OCI-M2 (cell line): ENCODE results near the gene PRTFDC1.
"Not testable (repeated sequence)": the region's sequence is repeated elsewhere in the genome, so short reads cannot be mapped to it uniquely, and the experiment has no call there.

Experiments used
- DNase-seq: peaks from one replicate; lab custom pipeline; 2025; ENCODE audit not compliant: unreplicated experiment; lab: John Stamatoyannopoulos, UW

PRTFDC1 gene

DNA sequence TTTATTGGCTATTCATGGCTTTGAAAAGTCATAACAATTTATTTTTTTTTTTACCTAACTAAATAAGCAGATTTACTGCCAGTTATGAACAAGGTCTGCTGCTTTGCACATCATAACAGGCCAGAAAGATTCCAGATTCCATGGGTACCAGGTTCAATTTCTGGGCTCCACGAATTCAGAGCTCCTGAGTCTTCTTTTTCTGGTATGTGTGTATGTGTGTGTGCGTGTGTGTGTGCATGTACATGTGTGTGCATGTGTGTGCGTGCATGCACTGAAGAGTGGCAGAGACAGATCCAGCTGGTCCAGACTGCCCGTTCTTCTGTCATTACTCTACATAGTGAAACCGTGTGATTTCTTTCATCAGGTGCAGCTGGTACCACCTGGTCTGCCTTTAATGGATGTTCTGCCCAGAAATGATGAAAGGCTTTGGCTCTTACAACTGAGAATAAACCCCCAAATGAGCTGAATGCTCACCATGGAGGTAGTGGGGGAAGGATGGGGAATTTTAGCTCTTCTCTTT is 14.6 kb upstream of the PRTFDC1 start:
- no peak for DNase-seq

DNA sequence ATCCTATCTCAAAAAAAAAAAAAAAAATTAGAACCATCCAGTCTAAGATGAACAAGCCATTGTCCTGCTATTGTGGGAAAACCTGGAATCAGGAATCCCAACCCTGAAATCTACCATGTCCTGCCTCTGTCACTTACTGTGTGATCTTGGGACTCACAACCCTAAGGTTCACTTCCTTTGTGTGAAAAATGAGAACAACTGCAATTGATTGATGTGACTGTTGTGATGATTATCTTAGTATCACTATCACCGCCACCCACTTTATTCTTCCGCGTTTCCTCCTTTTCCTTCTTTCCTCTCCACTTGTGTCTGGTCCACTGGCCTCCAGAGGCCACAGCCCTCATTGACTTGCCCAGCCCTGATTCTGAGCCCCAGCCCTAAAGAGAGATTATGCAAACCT is 12.6 kb upstream of the PRTFDC1 start:
- no peak for DNase-seq

DNA sequence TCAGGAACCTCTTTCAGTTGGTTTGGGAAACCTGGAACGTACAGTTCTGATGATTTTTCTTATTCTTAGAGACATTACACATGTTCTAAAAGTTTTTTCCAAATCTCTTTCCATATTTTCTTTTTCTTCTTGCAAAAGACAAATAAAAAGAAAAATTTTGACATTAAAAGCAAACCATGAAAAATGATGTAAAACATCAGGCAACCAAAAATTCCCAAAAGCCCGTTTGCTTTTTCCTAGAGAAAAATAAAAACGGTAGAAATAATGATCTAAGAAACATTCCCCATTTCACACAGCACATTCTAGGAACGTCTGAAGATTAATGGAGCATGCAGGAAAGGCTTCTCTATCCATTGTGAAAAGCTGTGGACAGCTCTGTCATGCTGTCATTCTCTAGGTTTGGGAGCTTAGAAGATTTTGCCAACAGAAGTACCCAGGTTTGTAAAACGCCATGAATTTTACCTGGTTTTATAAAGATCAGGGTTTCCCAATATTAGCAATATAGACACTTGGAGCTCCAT is 11.2 kb upstream of the PRTFDC1 start:
- DNase-seq, result no peak

DNA sequence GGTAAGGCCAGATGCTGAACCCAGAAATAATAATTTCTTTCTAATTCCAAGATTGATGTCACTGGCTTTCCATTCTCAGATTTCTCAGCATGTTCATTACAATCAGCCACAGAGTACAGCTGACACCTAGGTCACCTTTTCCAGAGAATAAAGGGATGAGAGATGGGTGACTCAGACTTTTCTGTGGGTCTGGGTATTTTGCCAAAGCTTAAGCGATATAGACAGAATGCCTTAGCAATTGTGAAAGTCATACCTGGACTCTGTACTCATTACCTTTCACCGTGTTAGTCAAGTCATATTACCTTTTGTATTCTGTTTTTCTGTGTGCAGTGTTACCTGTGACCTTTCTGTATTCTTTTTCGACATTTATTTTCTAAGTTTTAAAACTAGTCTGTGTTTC is 10.6 kb upstream of the PRTFDC1 start:
- DNase-seq, result no peak

DNA sequence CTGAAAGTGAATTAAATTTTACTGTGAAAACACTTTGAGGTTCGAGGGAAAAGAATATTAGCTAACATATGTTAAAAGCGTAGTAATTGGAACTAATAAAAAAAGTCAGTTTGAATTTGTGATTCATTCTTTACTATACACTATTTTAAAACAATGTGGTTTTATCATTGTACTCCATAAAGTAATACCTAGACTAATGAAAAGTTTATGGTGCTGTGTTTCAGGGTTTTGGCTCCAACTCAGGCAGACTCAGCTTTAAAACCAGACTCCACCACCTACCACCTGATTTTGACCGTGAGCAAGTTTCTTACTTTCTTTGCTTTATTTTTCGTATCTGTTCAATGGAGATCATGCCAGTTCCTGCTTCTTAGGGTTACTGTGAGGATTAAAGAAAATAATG is 9.2 kb upstream of the PRTFDC1 start:
- no peak for DNase-seq

DNA sequence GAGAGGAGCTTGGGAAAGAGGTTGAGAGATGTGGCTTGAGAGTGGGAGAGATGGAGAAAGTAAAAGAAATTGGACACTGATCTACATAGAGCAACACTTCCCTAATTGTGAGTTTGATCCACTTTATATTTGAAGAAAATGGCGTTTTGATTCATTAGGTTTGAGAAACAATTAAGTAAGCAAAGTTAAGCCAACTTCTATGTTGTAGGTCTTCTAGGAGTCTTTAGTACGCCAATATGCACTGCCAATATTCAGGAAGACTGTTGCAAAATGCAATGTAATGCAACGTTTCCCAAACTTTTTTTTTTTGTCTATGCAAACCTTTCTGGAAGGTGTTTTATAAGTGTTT is 7.0 kb upstream of the PRTFDC1 start:
- DNase-seq, result no peak

DNA sequence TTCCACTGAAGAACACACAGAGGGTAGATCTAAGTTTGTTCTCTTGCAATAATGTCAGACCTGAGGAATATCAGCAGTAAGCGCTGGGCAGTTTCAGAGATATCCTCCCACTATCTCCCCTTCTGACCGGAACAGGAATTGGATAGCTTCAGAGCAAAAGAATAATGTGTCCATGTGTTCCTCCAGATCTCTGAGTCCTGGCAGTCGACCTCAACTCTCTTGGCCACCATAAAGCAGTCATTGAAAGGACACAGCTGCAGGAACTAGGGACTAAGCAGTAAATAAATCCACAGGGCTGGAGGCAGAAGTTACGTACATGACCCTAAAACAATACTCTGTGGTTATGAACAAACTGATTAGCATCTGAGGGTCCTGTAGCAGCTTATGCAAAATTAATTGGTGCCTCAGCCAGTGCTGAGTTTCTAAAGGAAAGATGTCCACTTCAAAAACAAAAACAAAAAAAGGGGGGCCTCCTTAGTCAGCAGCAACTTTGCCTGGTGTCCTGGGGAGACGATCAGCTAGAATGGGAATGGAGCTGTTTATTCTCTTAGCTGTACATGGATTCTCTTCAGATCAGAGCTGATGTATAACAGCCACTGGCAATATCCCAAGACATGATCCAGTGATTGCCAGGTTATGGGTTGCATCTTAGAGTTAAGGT is 6.4 kb upstream of the PRTFDC1 start:
- no peak for DNase-seq

DNA sequence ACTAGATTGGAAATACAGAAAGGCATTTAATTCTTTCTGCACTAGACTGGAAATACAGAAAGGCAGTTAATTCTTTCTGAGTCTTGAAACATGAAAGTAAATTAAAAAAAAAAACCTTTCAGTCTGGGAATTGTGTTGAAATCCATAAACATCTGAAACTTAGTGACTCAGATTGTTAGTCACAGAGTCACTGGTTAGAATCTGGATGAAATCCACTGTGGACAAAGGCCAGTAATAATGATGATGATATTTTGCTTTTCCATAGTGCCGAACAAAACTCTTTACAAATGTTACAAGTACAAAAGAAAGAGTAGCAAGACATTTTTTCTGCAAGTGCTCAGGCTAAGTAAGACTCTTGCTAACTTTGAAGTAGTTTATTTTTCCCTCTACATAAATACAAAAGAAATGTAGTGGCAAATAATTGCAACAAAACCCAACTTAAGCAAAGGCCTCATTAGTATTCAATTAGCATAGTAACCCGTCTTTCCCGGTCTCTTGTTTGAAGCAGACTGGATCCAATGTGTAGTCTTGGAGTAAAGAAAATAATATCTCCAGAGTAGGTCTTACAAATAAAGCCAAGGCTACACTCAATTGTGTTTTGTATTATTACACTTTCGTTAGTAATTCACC is 5.8 kb upstream of the PRTFDC1 start:
- no peak for DNase-seq

DNA sequence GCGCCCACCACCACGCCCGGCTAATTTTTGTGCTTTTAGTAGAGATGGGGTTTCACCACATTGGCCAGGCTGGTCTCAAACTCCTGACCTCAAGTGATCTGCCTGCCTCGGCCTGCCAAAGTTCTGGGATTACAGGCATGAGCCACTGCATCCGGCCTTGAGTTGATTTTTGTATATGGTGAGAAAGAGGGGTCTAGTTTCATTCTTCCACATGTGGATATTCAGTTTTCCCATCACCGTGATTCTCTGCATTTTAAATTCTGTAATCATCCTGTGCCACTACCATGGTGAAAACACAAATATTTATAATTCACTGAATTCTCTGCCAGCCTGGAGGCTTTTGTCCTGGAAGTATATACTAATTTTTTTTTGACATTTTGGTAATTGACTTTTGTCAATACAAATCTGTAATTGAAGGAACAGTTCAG is 5.2 kb upstream of the PRTFDC1 start:
- not testable (repeated sequence) for DNase-seq

DNA sequence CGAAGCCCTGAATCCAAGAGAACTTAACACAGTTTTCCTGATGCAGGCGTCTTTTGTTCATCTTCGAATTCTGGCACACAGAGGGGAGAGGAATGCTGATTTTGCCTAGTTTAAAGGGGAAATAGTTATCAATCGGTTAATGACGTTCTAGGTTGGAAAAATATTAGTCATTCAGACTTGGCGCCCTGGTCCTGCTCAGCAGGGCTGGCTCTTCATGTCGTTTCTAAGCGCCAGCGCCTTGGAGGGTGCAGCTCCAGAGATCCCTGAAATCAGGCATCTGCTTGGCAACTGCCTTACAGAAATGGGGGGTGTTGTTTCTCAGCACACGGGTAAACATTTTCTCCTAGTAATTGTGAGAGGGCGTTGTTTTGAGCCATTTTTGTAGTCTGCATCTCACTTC is 1.3 kb upstream of the PRTFDC1 start:
- no peak for DNase-seq

DNA sequence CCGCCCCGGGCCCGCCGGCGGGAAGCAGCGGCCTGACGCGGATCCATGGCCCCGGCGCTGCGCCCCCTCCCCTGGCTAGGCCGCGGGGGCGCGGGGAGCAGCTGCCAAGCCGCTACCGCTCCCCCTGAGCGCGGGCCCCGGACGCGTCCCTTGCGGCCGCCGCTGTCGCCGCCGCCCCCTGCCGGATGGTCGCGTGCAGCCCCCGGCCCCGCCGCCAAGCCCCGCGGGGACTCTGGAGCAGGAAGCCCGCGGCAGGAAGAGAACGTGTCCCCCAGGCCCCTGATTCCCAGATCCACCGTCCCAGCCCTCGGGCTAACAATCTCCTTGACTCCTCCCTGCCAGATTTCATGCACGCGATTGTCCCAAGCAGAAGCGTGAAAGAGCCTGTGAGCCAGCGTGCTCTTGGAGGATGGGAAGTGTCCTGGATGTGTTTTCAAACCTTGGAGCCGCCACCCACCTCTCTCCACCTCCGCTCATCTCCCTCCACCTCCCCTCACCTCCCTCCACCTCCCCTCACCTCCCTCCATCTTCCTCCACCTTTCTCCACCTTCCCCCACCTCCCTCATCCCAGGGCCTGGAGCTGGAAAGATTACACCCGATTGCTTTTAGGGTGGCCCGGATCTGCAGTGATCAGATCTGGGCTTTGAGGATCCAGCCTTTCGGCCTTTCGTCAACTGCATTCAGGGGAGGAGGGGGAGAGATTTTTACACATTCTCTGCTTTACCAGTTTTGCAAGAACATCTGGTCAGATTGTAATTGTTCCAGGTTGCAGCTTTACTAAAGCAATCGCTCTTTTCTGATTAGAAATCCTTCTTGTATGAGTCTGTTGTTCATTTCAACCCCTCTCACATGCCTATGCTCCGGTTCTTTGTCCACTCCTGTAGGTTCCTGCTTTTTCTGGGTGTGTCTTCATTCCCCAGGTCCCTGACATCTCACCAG is 570 bp upstream of the PRTFDC1 start:
- DNase-seq, result no peak

DNA sequence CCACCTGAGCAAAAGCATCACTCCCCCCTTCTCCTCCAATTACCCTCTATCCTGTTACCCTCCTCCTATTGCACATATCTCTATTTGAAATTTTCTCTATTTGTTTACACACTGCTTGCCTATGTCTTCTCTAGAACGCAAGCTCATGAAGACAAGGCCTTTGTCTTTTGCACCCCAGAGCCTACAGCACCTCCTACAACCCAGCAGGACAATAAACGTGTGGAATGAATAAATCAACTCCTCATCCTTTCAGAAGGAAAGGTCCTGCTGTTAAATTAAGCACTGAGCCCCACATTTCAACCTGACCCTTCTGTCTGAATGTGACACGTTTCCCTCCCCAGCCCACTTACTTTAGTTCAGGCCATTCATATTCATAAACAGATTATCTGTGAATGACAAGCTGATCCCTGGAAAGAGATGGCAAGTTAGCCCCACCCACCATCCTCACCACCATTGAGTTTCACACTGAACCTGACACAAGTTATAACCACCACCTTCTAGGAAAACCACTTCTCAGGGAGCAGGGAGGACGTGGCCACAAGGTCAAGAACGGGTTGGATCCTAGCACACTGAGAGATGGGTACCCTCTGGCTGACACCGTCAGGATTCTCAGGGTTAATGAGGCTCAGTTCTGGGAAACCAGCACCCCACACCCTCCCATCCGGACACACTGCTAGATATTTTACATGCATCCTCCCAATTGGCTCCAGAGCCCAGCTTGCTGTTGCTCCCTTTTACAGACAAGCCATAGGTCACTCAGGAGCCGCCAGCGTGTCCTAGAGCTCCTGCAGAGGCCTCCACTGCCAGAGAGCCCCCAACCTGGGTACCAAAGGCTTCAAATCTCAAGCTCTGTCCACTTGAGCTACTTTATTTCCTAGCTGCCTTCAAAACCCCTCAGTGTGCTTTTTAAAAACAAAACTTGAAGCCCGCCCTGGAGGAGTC is 934 bp downstream of the PRTFDC1 start:
- no peak for DNase-seq

DNA sequence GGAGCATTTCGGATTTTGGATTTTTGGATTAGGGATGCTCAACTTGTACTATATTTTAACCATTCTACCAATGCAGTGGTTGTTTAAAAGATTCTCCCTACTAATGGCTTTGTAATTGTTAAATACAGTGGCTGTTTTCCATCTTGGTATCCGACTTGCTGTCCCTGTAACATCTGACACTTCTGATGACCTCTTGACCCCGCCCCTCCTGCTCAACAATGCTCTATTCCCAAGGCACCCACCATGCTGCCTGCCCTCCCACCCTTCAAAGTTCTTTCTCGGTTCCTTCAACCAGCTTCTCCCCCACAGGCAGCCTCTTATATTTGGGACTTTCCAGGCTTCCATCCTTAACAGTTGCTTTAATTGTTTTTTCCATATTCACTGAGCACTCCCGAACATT is 2.0 kb downstream of the PRTFDC1 start:
- DNase-seq, result no peak

DNA sequence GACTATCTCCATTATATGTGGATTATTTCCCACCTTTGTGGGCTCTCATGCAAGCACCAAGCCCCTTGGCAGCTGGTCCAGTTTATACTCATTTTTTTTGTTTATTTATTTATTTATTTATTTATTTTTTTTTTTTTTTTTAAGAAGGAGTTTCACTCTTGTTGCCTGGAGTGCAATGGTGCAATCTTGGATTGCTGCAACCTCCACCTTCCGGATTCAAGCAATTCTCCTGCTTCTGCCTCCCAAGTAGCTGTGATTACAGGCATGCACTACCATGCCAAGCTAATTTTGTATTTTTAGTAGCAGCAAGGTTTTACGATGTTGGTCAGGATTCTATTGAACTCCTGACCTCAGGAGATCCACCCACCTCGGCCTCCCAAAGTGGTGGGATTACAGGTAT is 2.8 kb downstream of the PRTFDC1 start:
- no peak for DNase-seq

DNA sequence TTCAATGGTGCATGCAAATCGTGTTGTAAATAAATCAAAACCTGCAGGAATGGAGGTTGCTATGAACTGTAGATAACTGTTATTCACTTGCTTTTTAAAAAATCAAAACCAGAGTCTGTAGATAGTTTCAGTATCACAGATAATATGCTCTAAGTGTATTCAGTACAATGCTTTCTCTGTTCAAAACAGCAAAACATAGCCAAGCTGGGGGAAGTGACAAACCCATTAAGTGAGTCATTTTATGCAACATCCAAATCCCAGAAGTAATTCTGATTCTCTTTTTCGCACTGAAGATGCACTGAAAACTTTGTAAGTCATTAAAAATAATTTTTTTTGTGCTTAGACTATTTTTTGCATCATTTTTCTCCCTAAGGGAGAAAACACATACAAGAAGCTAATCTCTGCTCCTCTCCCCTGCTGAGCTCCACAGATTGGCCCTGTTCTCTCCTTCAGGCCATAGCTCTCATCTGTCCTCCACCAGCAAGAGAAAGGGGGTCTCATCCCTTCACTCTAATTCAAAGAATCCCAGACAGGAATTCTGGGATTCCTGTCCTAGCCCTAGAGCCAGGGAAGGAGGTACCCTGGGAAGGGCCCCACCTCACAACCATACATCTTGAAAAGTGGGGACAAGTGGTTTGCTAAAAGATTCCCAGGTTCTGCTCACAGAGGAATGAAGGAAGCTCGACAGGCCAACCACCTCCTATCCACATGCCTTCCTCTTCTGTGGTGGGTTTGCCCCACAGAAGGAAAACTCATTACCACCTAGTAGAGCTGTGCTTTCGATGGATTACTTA is 4.9 kb downstream of the PRTFDC1 start:
- DNase-seq, result no peak

DNA sequence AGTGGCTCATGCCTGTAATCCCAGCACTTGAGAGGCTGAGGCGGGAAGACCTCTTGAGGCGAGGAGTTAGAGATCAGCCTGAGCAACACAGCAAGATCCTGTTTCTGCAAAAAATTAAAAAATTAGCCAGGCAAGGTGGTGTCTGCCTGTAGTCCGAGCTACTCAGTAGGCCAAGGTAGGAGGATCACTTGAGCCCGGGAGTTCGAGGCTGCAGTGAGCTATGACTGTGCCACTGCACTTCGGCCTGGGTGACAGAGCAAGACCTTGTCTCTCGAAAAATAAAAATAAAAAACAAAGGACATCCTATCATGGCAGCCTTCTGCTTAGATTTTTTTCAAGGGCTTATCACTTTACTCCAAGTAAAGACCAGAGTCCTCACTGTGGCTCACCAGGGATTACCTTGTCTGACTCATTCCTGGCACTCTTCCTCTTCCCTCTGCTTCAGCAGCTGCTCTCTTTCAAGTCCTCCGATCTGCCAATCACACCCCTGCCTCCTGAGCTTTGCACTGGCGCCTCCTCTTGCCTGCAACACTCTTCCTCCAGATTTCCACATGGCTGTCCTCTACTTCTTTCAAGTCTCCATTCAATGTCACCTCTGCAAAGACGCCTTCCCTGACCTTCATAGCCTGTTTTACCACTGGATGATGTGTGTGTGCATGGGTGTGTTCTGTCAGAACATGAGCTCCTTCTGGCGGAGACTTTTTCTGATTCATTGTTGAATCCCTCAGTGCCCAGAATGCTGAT is 7.7 kb downstream of the PRTFDC1 start:
- no peak for DNase-seq

DNA sequence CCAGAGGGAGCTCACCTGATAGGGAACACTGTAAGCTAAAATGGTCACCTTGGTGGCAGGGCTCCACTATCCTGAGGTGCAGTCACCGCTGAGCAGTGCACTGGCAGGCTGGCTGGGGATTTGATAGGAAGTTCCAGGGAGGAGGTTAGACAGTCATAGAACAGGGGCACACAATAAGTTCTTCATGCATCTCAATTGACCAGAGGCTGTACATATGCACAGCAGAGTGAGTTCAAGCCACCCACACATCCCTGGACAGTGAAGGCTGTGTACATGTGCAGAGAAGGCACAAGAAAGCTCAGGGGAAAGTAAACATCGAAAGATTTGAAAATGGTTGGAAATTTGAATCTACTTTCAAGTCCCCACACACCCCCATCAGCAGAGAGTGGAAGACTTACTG is 13.9 kb downstream of the PRTFDC1 start:
- no peak for DNase-seq

DNA sequence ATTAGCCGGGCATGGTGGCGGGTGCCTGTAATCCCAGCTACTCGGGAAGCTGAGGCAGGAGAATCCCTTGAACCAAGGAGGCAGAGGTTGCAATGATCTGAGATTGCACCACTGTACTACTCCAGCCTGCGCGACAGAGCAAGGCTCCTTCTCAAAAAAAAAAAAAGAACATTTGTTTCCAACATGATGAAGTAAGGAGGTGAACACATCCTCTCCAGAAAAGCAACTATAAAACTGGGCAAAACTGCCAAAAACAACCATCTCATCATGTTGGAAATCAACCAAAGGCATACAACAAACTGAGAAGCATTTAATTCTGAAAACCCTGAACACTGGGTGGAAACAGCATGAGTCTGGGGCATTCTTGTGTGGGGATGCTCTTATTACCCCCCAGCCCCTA is 14.3 kb downstream of the PRTFDC1 start:
- DNase-seq, result no peak
